Fibroblast of pulmonary artery (primary cell): ENCODE measurements around the gene TIMP1.

Source experiments
- DNase-seq: peaks from one replicate; pipeline ENCODE4 v3.0.0-alpha.2; 2010; ENCODE audit warnings: low read depth
- H3K4me3 ChIP-seq: replicated peaks from 2 replicates; pipeline ENCODE4 v1.5.1; 2011; ENCODE audit warnings: low read depth, mild to moderate bottlenecking, control low read depth, low read length, moderate library complexity
- TF ChIP-seq, protein P1 (sequence below): IDR thresholded peaks from 2 replicates; pipeline ENCODE4 v1.5.1; 2011; ENCODE audit warnings: mild to moderate bottlenecking, control low read depth, low read length, inconsistent platforms; ENCODE audit errors: missing control alignments

The TIMP1 gene

DNA sequence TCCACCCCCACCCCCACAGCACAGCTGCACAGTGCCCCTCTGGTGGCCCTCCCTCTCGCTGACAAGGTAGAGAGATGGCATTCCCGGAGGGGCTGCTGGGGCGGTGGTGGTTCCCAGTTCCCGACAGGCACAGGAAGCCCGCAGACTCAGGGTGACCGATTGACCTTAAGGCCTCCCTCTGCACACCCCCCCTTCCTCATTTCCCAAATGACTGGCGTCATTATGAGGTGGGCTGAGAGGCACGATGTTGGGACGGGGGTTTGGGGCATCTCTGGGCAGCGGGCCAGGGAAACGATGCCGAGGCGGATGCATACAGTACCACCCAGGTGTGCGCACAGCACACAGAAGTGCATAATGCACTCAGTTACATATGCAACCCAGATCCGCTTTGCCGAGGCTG lies 3.5 kb upstream of the TIMP1 start:
- no peak for DNase-seq

DNA sequence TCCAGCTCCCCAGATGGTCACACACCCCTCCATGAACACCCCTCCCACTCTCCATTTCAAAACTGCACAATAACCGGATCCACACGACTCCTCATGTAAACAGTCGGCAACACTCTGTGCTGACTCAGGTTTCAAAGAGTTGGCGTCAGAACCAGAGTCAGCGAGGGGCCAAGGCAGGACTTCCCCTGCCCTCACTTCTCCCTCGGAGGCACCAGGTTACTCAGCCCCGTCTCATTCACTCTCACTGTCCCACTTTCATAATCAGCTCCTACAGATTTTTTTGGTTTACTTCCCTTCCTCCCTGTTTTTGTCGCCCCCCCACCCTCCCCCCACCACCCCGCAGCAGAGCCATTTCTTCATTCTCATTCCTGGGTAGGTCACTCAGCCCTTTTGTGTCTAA lies 2.7 kb upstream of the TIMP1 start:
- TF ChIP-seq, protein P1, sequence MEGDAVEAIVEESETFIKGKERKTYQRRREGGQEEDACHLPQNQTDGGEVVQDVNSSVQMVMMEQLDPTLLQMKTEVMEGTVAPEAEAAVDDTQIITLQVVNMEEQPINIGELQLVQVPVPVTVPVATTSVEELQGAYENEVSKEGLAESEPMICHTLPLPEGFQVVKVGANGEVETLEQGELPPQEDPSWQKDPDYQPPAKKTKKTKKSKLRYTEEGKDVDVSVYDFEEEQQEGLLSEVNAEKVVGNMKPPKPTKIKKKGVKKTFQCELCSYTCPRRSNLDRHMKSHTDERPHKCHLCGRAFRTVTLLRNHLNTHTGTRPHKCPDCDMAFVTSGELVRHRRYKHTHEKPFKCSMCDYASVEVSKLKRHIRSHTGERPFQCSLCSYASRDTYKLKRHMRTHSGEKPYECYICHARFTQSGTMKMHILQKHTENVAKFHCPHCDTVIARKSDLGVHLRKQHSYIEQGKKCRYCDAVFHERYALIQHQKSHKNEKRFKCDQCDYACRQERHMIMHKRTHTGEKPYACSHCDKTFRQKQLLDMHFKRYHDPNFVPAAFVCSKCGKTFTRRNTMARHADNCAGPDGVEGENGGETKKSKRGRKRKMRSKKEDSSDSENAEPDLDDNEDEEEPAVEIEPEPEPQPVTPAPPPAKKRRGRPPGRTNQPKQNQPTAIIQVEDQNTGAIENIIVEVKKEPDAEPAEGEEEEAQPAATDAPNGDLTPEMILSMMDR = no peak
- DNase-seq = peak; percentile 83
- no peak overlapping the region for H3K4me3 ChIP-seq

More for the DNA sequence above, 3.5 kb upstream of the TIMP1 start:
- TF ChIP-seq, protein P1 = no peak
- no peak overlapping the region for H3K4me3 ChIP-seq

DNA sequence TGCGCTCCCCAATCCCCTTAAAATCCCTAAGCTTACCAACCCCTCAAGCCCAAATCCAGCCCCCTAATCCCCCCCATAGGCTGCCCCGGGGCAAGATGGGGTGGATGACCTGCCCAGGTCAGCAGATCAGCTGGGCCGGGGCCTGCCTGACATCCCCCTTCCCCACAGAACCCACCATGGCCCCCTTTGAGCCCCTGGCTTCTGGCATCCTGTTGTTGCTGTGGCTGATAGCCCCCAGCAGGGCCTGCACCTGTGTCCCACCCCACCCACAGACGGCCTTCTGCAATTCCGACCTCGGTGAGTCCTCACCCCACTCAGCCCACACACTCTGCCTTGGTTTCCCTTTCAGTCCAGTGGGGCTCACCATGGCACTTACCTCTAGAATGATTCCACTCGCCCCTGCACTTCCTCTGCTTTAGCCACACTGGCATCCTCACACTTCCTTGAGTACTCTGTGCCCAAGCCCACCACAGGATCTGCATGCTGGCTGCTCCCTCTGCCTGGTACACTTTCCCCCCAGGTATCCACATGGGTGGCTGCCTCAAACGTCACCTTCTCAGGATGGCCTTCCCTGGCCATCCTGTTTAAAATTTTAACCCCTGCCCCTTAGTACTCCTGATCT lies 1.1 kb downstream of the TIMP1 start:
- peak overlapping the region; percentile 77 for H3K4me3 ChIP-seq
- TF ChIP-seq, protein P1 = no peak
- no peak for DNase-seq

DNA sequence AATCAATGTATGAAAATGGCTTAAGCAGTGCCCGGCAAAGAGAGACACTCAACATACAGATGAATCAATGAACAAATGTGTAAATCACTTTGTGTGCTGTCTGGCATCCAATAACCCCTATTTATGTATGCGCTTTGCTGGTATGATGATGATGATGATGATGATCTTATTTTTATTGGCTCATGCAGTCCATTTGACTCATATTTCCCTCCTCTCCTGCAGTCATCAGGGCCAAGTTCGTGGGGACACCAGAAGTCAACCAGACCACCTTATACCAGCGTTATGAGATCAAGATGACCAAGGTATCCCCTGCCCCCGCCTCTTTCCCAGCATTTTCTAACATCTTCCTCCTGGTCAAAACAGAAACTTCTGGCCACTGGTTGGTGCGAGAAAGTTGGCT lies 2.5 kb downstream of the TIMP1 start:
- H3K4me3 ChIP-seq = peak overlapping the region; percentile 77
- TF ChIP-seq, protein P1 = no peak

DNA sequence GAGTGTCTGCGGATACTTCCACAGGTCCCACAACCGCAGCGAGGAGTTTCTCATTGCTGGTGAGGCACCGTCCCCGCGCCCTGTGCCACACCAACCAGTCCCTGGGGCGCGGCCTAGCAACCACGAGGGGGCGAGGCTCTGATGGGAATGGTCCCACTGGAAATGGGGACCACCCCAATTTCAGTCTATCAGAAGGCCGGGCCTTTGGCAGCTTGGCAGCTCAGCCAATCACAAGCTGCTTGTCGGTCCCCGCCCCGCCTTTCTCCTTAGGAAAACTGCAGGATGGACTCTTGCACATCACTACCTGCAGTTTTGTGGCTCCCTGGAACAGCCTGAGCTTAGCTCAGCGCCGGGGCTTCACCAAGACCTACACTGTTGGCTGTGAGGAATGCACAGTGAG lies 3.0 kb downstream of the TIMP1 start:
- peak; percentile 44 for DNase-seq
- H3K4me3 ChIP-seq = peak overlapping the region; percentile 77
- TF ChIP-seq, protein P1 = no peak

More for the DNA sequence above, 2.5 kb downstream of the TIMP1 start:
- peak; percentile 37 for DNase-seq

DNA sequence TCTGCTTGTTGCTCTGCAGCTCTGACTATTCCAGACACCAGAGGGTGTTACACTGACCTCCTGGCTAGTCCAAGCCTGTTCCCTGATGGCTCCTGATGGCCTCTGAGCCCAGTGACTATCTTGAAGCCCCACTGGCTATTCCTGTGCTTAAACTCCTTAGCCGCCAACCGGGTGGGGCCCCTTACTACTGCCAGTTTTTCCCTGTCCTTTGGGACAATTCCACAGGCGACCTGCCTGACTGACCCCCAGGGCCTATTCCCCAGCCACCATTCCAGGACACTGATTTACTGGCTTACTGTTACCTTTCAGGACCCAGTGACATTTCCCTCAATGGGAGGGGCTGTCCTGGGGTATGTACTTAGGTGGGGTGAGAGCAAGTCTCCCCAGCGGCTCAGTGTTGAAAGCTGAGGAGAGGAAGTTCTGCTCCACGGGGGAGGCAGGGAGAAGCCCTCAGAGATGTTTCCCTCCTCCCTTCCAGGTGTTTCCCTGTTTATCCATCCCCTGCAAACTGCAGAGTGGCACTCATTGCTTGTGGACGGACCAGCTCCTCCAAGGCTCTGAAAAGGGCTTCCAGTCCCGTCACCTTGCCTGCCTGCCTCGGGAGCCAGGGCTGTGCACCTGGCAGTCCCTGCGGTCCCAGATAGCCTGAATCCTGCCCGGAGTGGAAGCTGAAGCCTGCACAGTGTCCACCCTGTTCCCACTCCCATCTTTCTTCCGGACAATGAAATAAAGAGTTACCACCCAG lies 4.0 kb downstream of the TIMP1 start:
- peak overlapping the region; percentile 77 for H3K4me3 ChIP-seq
- no peak for DNase-seq
- TF ChIP-seq, protein P1 = no peak
